ENCODE results near the gene VKORC1. TPM values are rescaled to one million over a fixed set of nuclear protein-coding genes. Genes with fewer than 3 reads are reported as not detected.

Gene VKORC1
- total and polyA plus RNA-seq, 2 of the 4 experiments (the other 2 are of a cell fraction) = 65.2 to 317 TPM

GRCh38 chr16:31063495-31063842 is 31.1 kb downstream of the VKORC1 start:
- Histone ChIP-seq H3K56ac (ENCODE audit: extremely low read depth, insufficient read depth, low read length) (no peak overlapping the region), H2BK120ac (ENCODE audit: low read depth, low read length) (peak overlapping the region; percentile 38; the same call in 1 of the 2 replicates), H3K36me3 (ENCODE audit: control insufficient read depth, insufficient read depth, low read length) (peaks cover 22% of the 10 kb centered on the region), H3K4me1 (ENCODE audit: control insufficient read depth, insufficient read depth, low read length) (peaks cover 12% of the 10 kb centered on the region), H3K9ac (ENCODE audit: low read depth, low read length) (no peak overlapping the region), H2BK5ac (ENCODE audit: low read depth, low read length, poor library complexity, severe bottlenecking) (peak overlapping the region; percentile 77), H3K79me1 (ENCODE audit: low read depth in 1 of 2, low read length in 2 of 2) (peaks cover 32 to 61% of the 10 kb centered on the region in 2 experiments; a peak in 3 of 4 replicates), H2AFZ (replicated peaks; ENCODE audit: low read length, poor library complexity) (no peak overlapping the region), H3K27ac (ENCODE audit: insufficient read depth, low read length) (no peak overlapping the region), H3K9me3 (ENCODE audit: control insufficient read depth, insufficient read depth, low read length) (no peaks in the 10 kb centered on the region), H4K8ac (ENCODE audit: low read depth in 2 of 2, low read length in 2 of 2) (0 out of 4 replicates have a peak overlapping the region, but pooled peaks of 1 of the 2 experiments have one; percentile 53), H3K23ac (ENCODE audit: low read depth, low read length) (no peak overlapping the region), H2AK9ac (replicated peaks; ENCODE audit: low read depth, low read length, poor library complexity) (peak overlapping the region; percentile 100), H3K4ac (ENCODE audit: low read depth, low read length) (peak overlapping the region; percentile 100), H3K4me3 (ENCODE audit: insufficient read depth, low read depth, low read length) (no peak overlapping the region), H3K14ac (replicated peaks; ENCODE audit: low read depth, low read length) (no peak overlapping the region; the same call in 1 of the 2 replicates), H4K5ac (ENCODE audit: low read depth, low read length) (0 out of 2 replicates have a peak overlapping the region, but pooled peaks have one; percentile 0), H2BK20ac (ENCODE audit: low read depth, low read length) (no peak overlapping the region), H4K20me1 (ENCODE audit: insufficient read depth, low read length) (no peaks in the 10 kb centered on the region; the same call in 1 of the 2 replicates), H3K4me2 (ENCODE audit: low read depth, low read length) (no peak overlapping the region), H3K9me1 (ENCODE audit: insufficient read depth, low read length) (peaks cover 21% of the 10 kb centered on the region), H3K18ac (ENCODE audit: low read depth, low read length) (no peak overlapping the region), H2AK5ac (ENCODE audit: low read depth, low read length) (peak overlapping the region; percentile 99; the same call in 1 of the 2 replicates), H4K91ac (ENCODE audit: insufficient read depth, low read depth, low read length) (no peak overlapping the region; the same call in 1 of the 2 replicates), H2BK15ac (ENCODE audit: low read depth, low read length) (no peak overlapping the region), H3K27me3 (ENCODE audit: control insufficient read depth, insufficient read depth, low read length) (no peaks in the 10 kb centered on the region)
- ATAC-seq (ENCODE audit: low read depth) (no peak), DNase-seq (no peak)
- TF ChIP-seq ELK1 (IDR thresholded peaks at IDR 0.05; ENCODE audit: borderline replicate concordance, low read depth, low read length) (no peak), CEBPB (IDR thresholded peaks at IDR 0.05; ENCODE audit: low read depth, low read length) (no peak), MAFK (IDR thresholded peaks at IDR 0.05; ENCODE audit: low read depth, low read length) (no peak), CHD1 (IDR thresholded peaks at IDR 0.05; ENCODE audit: low read depth, low read length) (no peak), FOS (IDR thresholded peaks at IDR 0.05; ENCODE audit: low read depth, low read length) (no peak), RCOR1 (IDR thresholded peaks at IDR 0.05; ENCODE audit: insufficient replicate concordance, low read length) (no peak), RFX5 (IDR thresholded peaks at IDR 0.05; ENCODE audit: low read depth, low read length) (no peak), CTCF (conservative IDR thresholded peaks at IDR 0.05; ENCODE audit: low read depth, low read length) (no peak)
- in situ Hi-C loops (cut with MboI; ENCODE audit: low sequenced_read_pairs) = no loop called here
- 98% methylated on average over 8 of the region's 9 CpGs; no CpG with 5 or more reads in 1 of the 2 experiments for WGBS, 2 experiments (ENCODE audit: extremely low coverage in 2 of 2, insufficient read length in 1 of 2)
- no TSS peak for BruUV-seq (replicated peaks)
- intact Hi-C loops (cut with micrococcal nuclease) = no loop called here
- ChIA-PET CTCF (interaction anchor here (0.6 kb wide), 2 partner anchors 11 to 132 kb away, joined by 3 to 5 read pairs; no protein-coding TSS in a partner anchor), POLR2A (ENCODE audit: unreplicated experiment) (no interaction called here)
- dilution Hi-C loops (cut with HindIII; ENCODE audit: low sequenced_read_pairs, unreplicated experiment) = no loop called here
